ENCODE measurements around the gene HYCC2. TPM values are rescaled to one million over a fixed set of nuclear protein-coding genes. Genes with fewer than 3 reads are reported as not detected.
"Not testable (repeated sequence)": the region's sequence is repeated elsewhere in the genome, so short reads cannot be mapped to it uniquely, and the experiment has no call there.

The HYCC2 gene
- polyA plus RNA-seq, 3 donors, result 6.8 to 10.2 (median 7.7) TPM

DNA sequence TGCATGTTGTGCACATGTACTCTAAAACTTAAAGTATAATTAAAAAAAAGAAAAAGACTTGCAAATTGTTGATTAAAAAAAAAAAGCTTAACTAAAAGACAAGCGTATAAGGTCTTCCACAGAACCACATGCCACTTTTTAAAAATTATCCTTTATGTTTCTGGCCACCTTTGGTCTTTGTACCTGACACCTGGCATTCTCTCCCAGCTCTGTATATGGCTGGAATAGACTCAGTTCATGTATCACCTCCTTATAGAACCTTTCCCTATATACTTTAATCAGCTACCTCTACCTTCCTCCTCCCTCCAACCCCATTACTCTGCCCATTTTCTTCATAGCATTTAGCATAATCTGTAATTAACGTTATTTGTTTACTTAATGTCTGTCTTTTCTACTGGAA is 32.6 kb downstream of the HYCC2 start:
- Histone ChIP-seq H3K4me2 (replicated peaks; ENCODE audit: extremely low read depth, low read length, poor library complexity, severe bottlenecking) (no peak overlapping the region), H3K36me3 (replicated peaks in 1 of 2; ENCODE audit: control insufficient read depth in 1 of 2, insufficient read depth in 2 of 2, low read length in 2 of 2) (peaks cover 6 to 12% of the 10 kb centered on the region in 2 donors), H4K20me1 (ENCODE audit: insufficient read depth, low read length) (peaks cover 19% of the 10 kb centered on the region), H2AFZ (ENCODE audit: insufficient read depth, low read depth, low read length, poor library complexity, severe bottlenecking) (no peak overlapping the region), H3K4me3 (replicated peaks in 1 of 3; ENCODE audit: low read depth in 2 of 3, low read length in 3 of 3) (no peak overlapping the region), H3K79me2 (ENCODE audit: insufficient read depth, low read length) (peaks cover 30% of the 10 kb centered on the region), H3K4me1 (ENCODE audit: control insufficient read depth in 1 of 2, insufficient read depth in 2 of 2, low read length in 2 of 2) (no peaks in the 10 kb centered on the region), H3K27me3 (ENCODE audit: control insufficient read depth in 2 of 2, insufficient read depth in 2 of 2, low read length in 2 of 2) (no peaks in the 10 kb centered on the region), H3K9ac (ENCODE audit: insufficient read depth, low read length, poor library complexity, severe bottlenecking) (no peak overlapping the region), H3K27ac (ENCODE audit: low read depth in 1 of 2, low read length in 2 of 2) (no peak overlapping the region), H3K9me3 (replicated peaks in 1 of 2; ENCODE audit: control insufficient read depth in 1 of 2, insufficient read depth in 1 of 2, low read length in 2 of 2) (no peaks in the 10 kb centered on the region)
- intact Hi-C loops (cut with micrococcal nuclease), result no loop called here
- H3K4me3 Mint-ChIP-seq, result no peak overlapping the region
- H3K9me3 Mint-ChIP-seq, result peaks cover 3 to 16% (median 7%) of the 10 kb centered on the region in 7 donors
- no peak for TF ChIP-seq CTCF (IDR thresholded peaks at IDR 0.05)
- H3K27me3 Mint-ChIP-seq (ENCODE audit: low read depth in 3 of 3), result peaks cover 0 to 2% (median 0%) of the 10 kb centered on the region in 3 donors
- WGBS (ENCODE audit: insufficient coverage), result 100% methylated on average over 2 of the region's 2 CpGs
- H3K27ac Mint-ChIP-seq, result no peak overlapping the region
- DNase-seq, result no peak
- no peaks in the 10 kb centered on the region for H3K4me1 Mint-ChIP-seq
- peaks cover 34 to 46% of the 10 kb centered on the region in 2 donors for H3K36me3 Mint-ChIP-seq

GRCh38 chr2:201038361-201038760 is 33.1 kb downstream of the HYCC2 start:
- no CpG with 5 or more reads among the region's 4 CpGs for WGBS (ENCODE audit: insufficient coverage)

DNA sequence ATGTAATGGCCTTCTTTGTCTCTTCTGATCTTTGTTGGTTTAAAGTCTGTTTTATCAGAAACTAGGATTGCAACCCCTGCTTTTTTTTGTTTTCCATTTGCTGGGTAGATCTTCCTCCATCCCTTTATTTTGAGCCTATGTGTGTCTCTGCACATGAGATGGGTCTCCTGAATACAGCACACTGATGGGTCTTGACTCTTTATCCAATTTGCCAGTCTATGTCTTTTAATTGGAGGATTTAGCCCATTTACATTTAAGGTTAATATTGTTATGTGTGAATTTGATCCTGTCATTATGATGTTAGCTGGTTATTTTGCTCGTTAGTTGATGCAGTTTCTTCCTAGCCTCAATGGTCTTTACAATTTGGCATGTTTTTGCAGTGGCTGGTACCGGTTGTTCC is 37.1 kb downstream of the HYCC2 start:
- Histone ChIP-seq H3K36me3 (replicated peaks in 1 of 2; ENCODE audit: control insufficient read depth in 1 of 2, insufficient read depth in 2 of 2, low read length in 2 of 2) (peaks cover 3 to 23% of the 10 kb centered on the region in 2 donors), H3K79me2 (ENCODE audit: insufficient read depth, low read length) (peaks cover 39% of the 10 kb centered on the region), H4K20me1 (ENCODE audit: insufficient read depth, low read length) (peaks cover 13% of the 10 kb centered on the region)
- H3K4me2 ChIP-seq (replicated peaks; ENCODE audit: extremely low read depth, low read length, poor library complexity, severe bottlenecking); H3K4me3 ChIP-seq (replicated peaks in 1 of 3; ENCODE audit: low read depth in 2 of 3, low read length in 3 of 3); H3K27me3 Mint-ChIP-seq (ENCODE audit: low read depth in 3 of 3); H3K4me1 Mint-ChIP-seq; H3K27me3 ChIP-seq (ENCODE audit: control insufficient read depth in 2 of 2, insufficient read depth in 2 of 2, low read length in 2 of 2); H3K4me3 Mint-ChIP-seq; H2AFZ ChIP-seq (ENCODE audit: insufficient read depth, low read depth, low read length, poor library complexity, severe bottlenecking); H3K9ac ChIP-seq (ENCODE audit: insufficient read depth, low read length, poor library complexity, severe bottlenecking); DNase-seq; H3K27ac ChIP-seq (ENCODE audit: low read depth in 1 of 2, low read length in 2 of 2); intact Hi-C loops (cut with micrococcal nuclease); H3K27ac Mint-ChIP-seq; H3K4me1 ChIP-seq (ENCODE audit: control insufficient read depth in 1 of 2, insufficient read depth in 2 of 2, low read length in 2 of 2); H3K9me3 ChIP-seq (replicated peaks in 1 of 2; ENCODE audit: control insufficient read depth in 1 of 2, insufficient read depth in 1 of 2, low read length in 2 of 2): not testable (repeated sequence)
- H3K9me3 Mint-ChIP-seq, result peaks cover 5 to 23% (median 11%) of the 10 kb centered on the region in 7 donors
- WGBS (ENCODE audit: insufficient coverage), result no CpG with 5 or more reads among the region's 2 CpGs
- peaks cover 26 to 35% of the 10 kb centered on the region in 2 donors for H3K36me3 Mint-ChIP-seq

More at GRCh38 chr2:201038361-201038760, 33.1 kb downstream of the HYCC2 start:
- H3K36me3 Mint-ChIP-seq, result peaks cover 34 to 43% of the 10 kb centered on the region in 2 donors
- H3K36me3 ChIP-seq (replicated peaks in 1 of 2; ENCODE audit: control insufficient read depth in 1 of 2, insufficient read depth in 2 of 2, low read length in 2 of 2); H3K9ac ChIP-seq (ENCODE audit: insufficient read depth, low read length, poor library complexity, severe bottlenecking); H3K4me3 ChIP-seq (replicated peaks in 1 of 3; ENCODE audit: low read depth in 2 of 3, low read length in 3 of 3); H3K4me3 Mint-ChIP-seq; intact Hi-C loops (cut with micrococcal nuclease); H3K4me1 ChIP-seq (ENCODE audit: control insufficient read depth in 1 of 2, insufficient read depth in 2 of 2, low read length in 2 of 2); H2AFZ ChIP-seq (ENCODE audit: insufficient read depth, low read depth, low read length, poor library complexity, severe bottlenecking); H3K27me3 Mint-ChIP-seq (ENCODE audit: low read depth in 3 of 3); H3K4me1 Mint-ChIP-seq; H3K27me3 ChIP-seq (ENCODE audit: control insufficient read depth in 2 of 2, insufficient read depth in 2 of 2, low read length in 2 of 2); DNase-seq; H3K27ac ChIP-seq (ENCODE audit: low read depth in 1 of 2, low read length in 2 of 2); H3K4me2 ChIP-seq (replicated peaks; ENCODE audit: extremely low read depth, low read length, poor library complexity, severe bottlenecking); H3K9me3 ChIP-seq (replicated peaks in 1 of 2; ENCODE audit: control insufficient read depth in 1 of 2, insufficient read depth in 1 of 2, low read length in 2 of 2): not testable (repeated sequence)
- Histone ChIP-seq H3K79me2 (ENCODE audit: insufficient read depth, low read length) (peaks cover 30% of the 10 kb centered on the region), H4K20me1 (ENCODE audit: insufficient read depth, low read length) (peaks cover 19% of the 10 kb centered on the region)
- peaks cover 3 to 19% (median 7%) of the 10 kb centered on the region in 7 donors for H3K9me3 Mint-ChIP-seq
- peak overlapping the region in 1 of 7 donors; percentile 36 for H3K27ac Mint-ChIP-seq

Measured in CD14-positive monocyte (primary cell).